OCI-LY1 (cell line): Measurements from ENCODE around the gene ALDH3A2.

Experiments
- H2AFZ ChIP-seq: fragments of 200-600 bp; sonication (generic), shearing (Covaris generic); 2 replicates; pipeline ENCODE4 v1.6.0; 2014; ENCODE audit warnings: antibody characterized with exemption, mild to moderate bottlenecking, low read length
- H3F3A ChIP-seq: fragments of 200-600 bp; sonication (generic), shearing (Covaris generic); 2 replicates; pipeline ENCODE4 v1.6.0; 2014; ENCODE audit warnings: mild to moderate bottlenecking, antibody characterized with exemption, low read length, moderate library complexity; ENCODE audit not compliant: insufficient read depth
- H3K27ac ChIP-seq: fragments of 200-600 bp; sonication (generic); 2 replicates; pipeline ENCODE4 v1.5.1; 2014; ENCODE audit warnings: low read length, mixed run types, mild to moderate bottlenecking, low read depth; ENCODE audit not compliant: poor library complexity, severe bottlenecking
- H3K27me3 ChIP-seq: fragments of 200-600 bp; sonication (generic); 2 replicates; pipeline ENCODE4 v1.6.0; 2014; ENCODE audit warnings: antibody characterized with exemption, mild to moderate bottlenecking, low read length, moderate library complexity; ENCODE audit not compliant: insufficient read depth
- H3K36me3 ChIP-seq: fragments of 200-600 bp; sonication (generic); 2 replicates; pipeline ENCODE4 v1.6.1; 2014; ENCODE audit warnings: mild to moderate bottlenecking, antibody characterized with exemption, low read length, moderate library complexity, mixed read lengths; ENCODE audit not compliant: insufficient read depth
- H3K4me1 ChIP-seq: fragments of 200-600 bp; sonication (generic); 2 replicates; pipeline ENCODE4 v1.5.1; 2014; ENCODE audit warnings: mild to moderate bottlenecking, low read length, moderate library complexity; ENCODE audit not compliant: insufficient read depth, severe bottlenecking
- H3K4me2 ChIP-seq: fragments of 200-600 bp; sonication (generic), shearing (Covaris generic); 2 replicates; pipeline ENCODE4 v1.6.1; 2014; ENCODE audit warnings: low read length
- H3K4me3 ChIP-seq: fragments of 200-600 bp; sonication (generic); 2 replicates; pipeline ENCODE4 v1.5.1; 2014; ENCODE audit warnings: low read length, low read depth, mild to moderate bottlenecking, mixed read lengths; ENCODE audit not compliant: poor library complexity, severe bottlenecking
- H3K79me2 ChIP-seq: fragments of 200-600 bp; shearing (Covaris generic); 2 replicates; pipeline ENCODE4 v1.6.1; 2016; ENCODE audit warnings: mixed run types, low read length, mixed read lengths; ENCODE audit not compliant: insufficient read depth
- H3K9ac ChIP-seq: fragments of 200-600 bp; sonication (generic), shearing (Covaris generic); 2 replicates; pipeline ENCODE4 v1.6.1; 2014; ENCODE audit warnings: mild to moderate bottlenecking, low read length, mixed read lengths
- H3K9me2 ChIP-seq: fragments of 200-600 bp; sonication (generic), shearing (Covaris generic); 2 replicates; pipeline ENCODE4 v1.6.1; 2014; ENCODE audit warnings: low read depth, mild to moderate bottlenecking, low read length, mixed read lengths
- H3K9me3 ChIP-seq: fragments of 200-600 bp; shearing (Covaris generic); 2 replicates; pipeline ENCODE4 v1.6.1; 2014; ENCODE audit warnings: low read length, mixed read lengths
- H4K20me1 ChIP-seq: fragments of 200-600 bp; sonication (generic), shearing (Covaris generic); 2 replicates; pipeline ENCODE4 v1.6.0; 2016; ENCODE audit warnings: mild to moderate bottlenecking, low read length; ENCODE audit not compliant: insufficient read depth
- EZH2 ChIP-seq: fragments of 200-600 bp; sonication (generic), shearing (Covaris generic); IDR thresholded peaks from 2 replicates; pipeline ENCODE4 v1.8.0; 2017; ENCODE audit warnings: borderline replicate concordance, mixed run types, mild to moderate bottlenecking, antibody characterized with exemption, low read length, moderate library complexity, mixed read lengths
- TF ChIP-seq, protein P1 (sequence below): fragments of 200-600 bp; sonication (generic), shearing (Covaris generic); IDR thresholded peaks from 2 replicates; pipeline ENCODE4 v1.5.1; 2017; ENCODE audit warnings: mild to moderate bottlenecking, antibody characterized with exemption, low read length, moderate library complexity, mixed read lengths

The ALDH3A2 gene

DNA sequence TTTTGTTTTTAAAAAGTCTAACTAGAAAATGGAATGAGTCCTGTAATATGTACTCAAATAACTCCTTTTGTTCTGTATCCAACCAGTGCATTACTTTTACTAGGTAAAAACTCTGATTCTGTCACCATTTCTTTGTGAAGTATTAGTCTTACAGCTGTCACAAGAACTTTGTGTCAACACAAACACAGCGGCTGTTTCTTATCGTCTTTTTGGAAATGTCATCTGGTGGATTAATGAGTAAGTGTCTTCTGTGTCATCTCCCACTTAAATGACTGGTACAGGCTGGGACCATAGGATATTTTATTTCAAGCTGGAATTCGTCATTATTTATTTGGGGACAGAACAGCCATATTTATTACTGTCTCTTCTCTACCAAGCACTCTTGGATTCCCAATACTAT, 19.1 kb upstream of the ALDH3A2 start:
- H2AFZ ChIP-seq = no peak overlapping the region
- no peaks in the 10 kb centered on the region for H4K20me1 ChIP-seq
- H3K9ac ChIP-seq = no peak overlapping the region
- H3K79me2 ChIP-seq = no peaks in the 10 kb centered on the region
- no peaks in the 10 kb centered on the region for H3K27me3 ChIP-seq
- no peaks in the 10 kb centered on the region for H3K4me1 ChIP-seq
- H3K4me2 ChIP-seq = no peak overlapping the region
- TF ChIP-seq EZH2 = no peak
- no peak overlapping the region for H3K27ac ChIP-seq
- no peaks in the 10 kb centered on the region for H3K9me2 ChIP-seq
- no peaks in the 10 kb centered on the region for H3K9me3 ChIP-seq
- H3K36me3 ChIP-seq = no peaks in the 10 kb centered on the region
- no peaks in the 10 kb centered on the region for H3F3A ChIP-seq
- H3K4me3 ChIP-seq = no peak overlapping the region

- Histone ChIP-seq H3K9me2 (no peaks in the 10 kb centered on the region), H3K9me3 (no peaks in the 10 kb centered on the region), H3K27me3 (no peaks in the 10 kb centered on the region), H3F3A (no peaks in the 10 kb centered on the region), H3K4me2 (no peak overlapping the region), H3K9ac (no peak overlapping the region), H4K20me1 (no peaks in the 10 kb centered on the region), H2AFZ (no peak overlapping the region), H3K79me2 (no peaks in the 10 kb centered on the region), H3K4me3 (no peak overlapping the region), H3K27ac (no peak overlapping the region), H3K4me1 (no peaks in the 10 kb centered on the region), H3K36me3 (no peaks in the 10 kb centered on the region)
- TF ChIP-seq EZH2 = no peak
- TF ChIP-seq, protein P1, sequence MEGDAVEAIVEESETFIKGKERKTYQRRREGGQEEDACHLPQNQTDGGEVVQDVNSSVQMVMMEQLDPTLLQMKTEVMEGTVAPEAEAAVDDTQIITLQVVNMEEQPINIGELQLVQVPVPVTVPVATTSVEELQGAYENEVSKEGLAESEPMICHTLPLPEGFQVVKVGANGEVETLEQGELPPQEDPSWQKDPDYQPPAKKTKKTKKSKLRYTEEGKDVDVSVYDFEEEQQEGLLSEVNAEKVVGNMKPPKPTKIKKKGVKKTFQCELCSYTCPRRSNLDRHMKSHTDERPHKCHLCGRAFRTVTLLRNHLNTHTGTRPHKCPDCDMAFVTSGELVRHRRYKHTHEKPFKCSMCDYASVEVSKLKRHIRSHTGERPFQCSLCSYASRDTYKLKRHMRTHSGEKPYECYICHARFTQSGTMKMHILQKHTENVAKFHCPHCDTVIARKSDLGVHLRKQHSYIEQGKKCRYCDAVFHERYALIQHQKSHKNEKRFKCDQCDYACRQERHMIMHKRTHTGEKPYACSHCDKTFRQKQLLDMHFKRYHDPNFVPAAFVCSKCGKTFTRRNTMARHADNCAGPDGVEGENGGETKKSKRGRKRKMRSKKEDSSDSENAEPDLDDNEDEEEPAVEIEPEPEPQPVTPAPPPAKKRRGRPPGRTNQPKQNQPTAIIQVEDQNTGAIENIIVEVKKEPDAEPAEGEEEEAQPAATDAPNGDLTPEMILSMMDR = no peak
Measured at GRCh38 chr17:19630035-19630434, 18.5 kb upstream of the ALDH3A2 start.

DNA sequence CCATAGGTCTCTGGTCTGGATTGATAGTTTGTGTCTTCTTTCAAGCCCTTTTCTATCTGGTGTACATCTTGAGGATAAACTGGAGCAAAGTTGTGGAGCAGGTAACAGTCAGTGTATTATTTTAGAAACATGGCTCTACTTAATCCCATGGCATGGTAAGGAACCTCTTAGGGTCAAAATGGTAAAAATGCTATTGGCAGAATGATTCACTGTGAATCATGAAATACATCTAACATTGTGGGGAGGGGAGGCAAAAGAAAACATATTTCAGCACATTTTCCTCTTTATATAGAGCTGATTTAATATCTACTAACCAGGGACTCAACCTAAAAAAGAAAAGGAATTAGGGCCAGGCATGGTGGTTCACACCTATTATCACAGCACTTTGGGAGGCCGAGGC, 17.9 kb upstream of the ALDH3A2 start:
- no peaks in the 10 kb centered on the region for H3K9me2 ChIP-seq
- TF ChIP-seq, protein P1 = no peak
- TF ChIP-seq EZH2 = no peak
- H3F3A ChIP-seq = no peaks in the 10 kb centered on the region
- no peaks in the 10 kb centered on the region for H3K36me3 ChIP-seq
- no peaks in the 10 kb centered on the region for H3K9me3 ChIP-seq
- H3K79me2 ChIP-seq = no peaks in the 10 kb centered on the region
- H4K20me1 ChIP-seq = no peaks in the 10 kb centered on the region
- no peak overlapping the region for H2AFZ ChIP-seq
- no peak overlapping the region for H3K4me2 ChIP-seq
- H3K9ac ChIP-seq = no peak overlapping the region
- no peaks in the 10 kb centered on the region for H3K27me3 ChIP-seq
- H3K4me1 ChIP-seq = no peaks in the 10 kb centered on the region
- H3K27ac ChIP-seq = no peak overlapping the region
- no peak overlapping the region for H3K4me3 ChIP-seq

GRCh38 chr17:19631905-19632304, 16.6 kb upstream of the ALDH3A2 start:
- no peak overlapping the region for H2AFZ ChIP-seq

More at GRCh38 chr17:19631905-19632304, 16.6 kb upstream of the ALDH3A2 start:
- Histone ChIP-seq H4K20me1 (no peaks in the 10 kb centered on the region), H3K4me2 (no peak overlapping the region), H3F3A (no peaks in the 10 kb centered on the region), H3K27ac (no peak overlapping the region), H3K9me3 (no peaks in the 10 kb centered on the region), H3K9me2 (no peaks in the 10 kb centered on the region), H3K4me3 (no peak overlapping the region), H3K79me2 (no peaks in the 10 kb centered on the region), H3K4me1 (no peaks in the 10 kb centered on the region), H3K9ac (no peak overlapping the region), H3K27me3 (no peaks in the 10 kb centered on the region), H3K36me3 (no peaks in the 10 kb centered on the region)
- TF ChIP-seq, protein P1 = no peak
- TF ChIP-seq EZH2 = no peak
